ENCODE measurements around the gene WDR86. TPM values are rescaled to one million over a fixed set of nuclear protein-coding genes. Genes with fewer than 3 reads are reported as not detected.

Gene WDR86
- total RNA-seq, 4 donors from 2014 or later = 8.3 to 51.2 (median 15.6) TPM

GRCh38 chr7:151341357-151342101 lies 68.3 kb downstream of the WDR86 start, which contains the start of gene NUB1:
NUB1 (plus strand) TSS chr7:151341812; CDS start chr7:151345350, 3,538 bp downstream.
- TF ChIP-seq CTCF (IDR thresholded peaks at IDR 0.05; ENCODE audit: low read depth) = no peak

- TF ChIP-seq CTCF (IDR thresholded peaks at IDR 0.05; ENCODE audit: low read depth) = no peak
Observed at GRCh38 chr7:151340794-151341356, 69.0 kb downstream of the WDR86 start.

- TF ChIP-seq CTCF (IDR thresholded peaks at IDR 0.05; ENCODE audit: low read depth) = no peak
Observed at GRCh38 chr7:151339651-151340382, 70.0 kb downstream of the WDR86 start.

GRCh38 chr7:151338809-151339208 lies 71.0 kb downstream of the WDR86 start:
- no peak for TF ChIP-seq CTCF (IDR thresholded peaks at IDR 0.05; ENCODE audit: low read depth)

GRCh38 chr7:151337346-151337745 lies 72.5 kb downstream of the WDR86 start:
- no peak for TF ChIP-seq CTCF (IDR thresholded peaks at IDR 0.05; ENCODE audit: low read depth)

GRCh38 chr7:151336027-151336708 lies 73.7 kb downstream of the WDR86 start:
- TF ChIP-seq CTCF (IDR thresholded peaks at IDR 0.05; ENCODE audit: low read depth) = no peak

All from subcutaneous adipose tissue (tissue), 4 donors.